ENCODE measurements around the gene NANP. TPM values are rescaled to one million over a fixed set of nuclear protein-coding genes. Genes with fewer than 3 reads are reported as not detected.

The NANP gene
- total RNA-seq, 2 experiments from 2014 or later = 1.1 to 1.2 TPM

DNA sequence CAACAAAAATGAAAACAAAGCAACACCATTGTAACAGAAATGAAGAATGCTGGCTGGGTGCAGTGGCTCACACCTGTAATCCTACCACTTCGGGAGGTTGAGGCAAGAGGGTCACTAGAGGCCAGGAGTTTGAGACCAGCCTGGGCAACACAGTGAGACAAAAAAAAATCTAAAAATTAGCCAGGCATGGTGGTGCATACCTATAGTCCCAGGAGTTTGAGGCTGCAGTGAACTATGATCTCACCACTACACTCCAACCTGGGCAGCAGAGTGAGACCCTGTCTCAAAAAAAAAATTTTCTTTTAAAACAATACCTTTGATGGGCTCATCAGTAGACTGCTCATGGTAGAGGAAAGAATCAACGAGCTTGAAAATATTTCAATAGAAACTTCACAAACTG, 57.0 kb downstream of the NANP start:
- ChIA-PET CTCF (no interaction called here), POLR2A (no interaction called here)
- Histone ChIP-seq H3K36me3 (ENCODE audit: insufficient read depth, low read length) (no peaks in the 10 kb centered on the region), H3K4me1 (ENCODE audit: insufficient read depth, low read length) (no peaks in the 10 kb centered on the region), H3K4me3 (ENCODE audit: low read length) (no peak overlapping the region), H3K27me3 (ENCODE audit: control insufficient read depth in 1 of 2, insufficient read depth in 2 of 2, low read length in 2 of 2) (no peaks in the 10 kb centered on the region), H3K9me3 (ENCODE audit: control insufficient read depth in 1 of 2, insufficient read depth in 1 of 2, low read length in 2 of 2) (peaks cover 0 to 4% of the 10 kb centered on the region in 2 experiments), H3K27ac (ENCODE audit: low read depth in 1 of 2, low read length in 2 of 2) (no peak overlapping the region)
- ATAC-seq (ENCODE audit: poor library complexity) (no peak), DNase-seq (no peak)
- no peaks in the 10 kb centered on the region for H3K9me3 Mint-ChIP-seq
- no peak overlapping the region for H3K27ac Mint-ChIP-seq
- intact Hi-C loops (cut with DNase I, micrococcal nuclease) = no loop called here
- no peak overlapping the region for H3K4me3 Mint-ChIP-seq
- H3K4me1 Mint-ChIP-seq (ENCODE audit: low read depth) = peaks cover 6% of the 10 kb centered on the region
- no peaks in the 10 kb centered on the region for H3K27me3 Mint-ChIP-seq
- TF ChIP-seq CTCF (IDR thresholded peaks at IDR 0.05) = no peak
- H3K36me3 Mint-ChIP-seq (ENCODE audit: low read depth) = no peaks in the 10 kb centered on the region

DNA sequence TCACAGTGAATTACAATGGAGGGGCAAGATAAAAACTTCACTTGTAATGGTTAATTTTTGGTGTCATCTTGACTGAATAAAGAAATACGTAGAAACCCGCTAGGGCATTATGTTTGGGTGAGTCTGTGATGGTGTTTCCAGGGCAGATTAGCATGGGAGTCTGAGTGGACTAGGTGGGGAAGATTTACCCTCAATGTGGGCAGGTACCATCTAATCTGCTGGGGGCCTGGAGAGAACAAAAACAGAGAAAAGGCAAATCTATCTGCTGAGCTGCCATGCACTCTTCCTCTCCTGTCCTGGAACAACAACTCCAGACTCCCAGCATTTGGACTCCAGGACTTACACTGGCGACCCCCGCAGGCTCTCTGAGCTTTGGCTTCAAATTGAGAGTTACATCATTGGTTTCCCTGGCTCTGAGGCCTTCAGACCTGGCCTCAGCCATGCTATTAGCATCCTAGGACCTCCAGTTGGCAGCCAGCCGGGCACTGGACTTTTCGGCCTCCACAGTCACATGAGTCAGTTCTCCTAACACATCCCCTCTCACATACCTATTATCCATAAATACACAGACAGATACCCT, 58.1 kb downstream of the NANP start:
- ChIA-PET CTCF (no interaction called here), POLR2A (no interaction called here)
- Mint-ChIP-seq H3K27ac (no peak overlapping the region), H3K4me1 (ENCODE audit: low read depth) (peaks cover 6% of the 10 kb centered on the region), H3K9me3 (no peaks in the 10 kb centered on the region), H3K4me3 (no peak overlapping the region), H3K36me3 (ENCODE audit: low read depth) (no peaks in the 10 kb centered on the region), H3K27me3 (no peaks in the 10 kb centered on the region)
- ATAC-seq (ENCODE audit: poor library complexity) (no peak), DNase-seq (no peak)
- Histone ChIP-seq H3K4me3 (ENCODE audit: low read length) (no peak overlapping the region), H3K27ac (ENCODE audit: low read depth in 1 of 2, low read length in 2 of 2) (no peak overlapping the region), H3K4me1 (ENCODE audit: insufficient read depth, low read length) (no peaks in the 10 kb centered on the region), H3K27me3 (ENCODE audit: control insufficient read depth in 1 of 2, insufficient read depth in 2 of 2, low read length in 2 of 2) (no peaks in the 10 kb centered on the region), H3K36me3 (ENCODE audit: insufficient read depth, low read length) (no peaks in the 10 kb centered on the region), H3K9me3 (ENCODE audit: control insufficient read depth in 1 of 2, insufficient read depth in 1 of 2, low read length in 2 of 2) (peaks cover 0 to 4% of the 10 kb centered on the region in 2 experiments)
- intact Hi-C loops (cut with DNase I, micrococcal nuclease) = no loop called here
- no peak for TF ChIP-seq CTCF (IDR thresholded peaks at IDR 0.05)

- Histone ChIP-seq H3K36me3 (ENCODE audit: insufficient read depth, low read length) (no peaks in the 10 kb centered on the region), H3K4me1 (ENCODE audit: insufficient read depth, low read length) (no peaks in the 10 kb centered on the region), H3K27me3 (ENCODE audit: control insufficient read depth in 1 of 2, insufficient read depth in 2 of 2, low read length in 2 of 2) (no peaks in the 10 kb centered on the region), H3K27ac (ENCODE audit: low read depth in 1 of 2, low read length in 2 of 2) (no peak overlapping the region), H3K9me3 (ENCODE audit: control insufficient read depth in 1 of 2, insufficient read depth in 1 of 2, low read length in 2 of 2) (peaks cover 0 to 4% of the 10 kb centered on the region in 2 experiments), H3K4me3 (ENCODE audit: low read length) (no peak overlapping the region)
- H3K9me3 Mint-ChIP-seq = no peaks in the 10 kb centered on the region
- ChIA-PET POLR2A (no interaction called here), CTCF (no interaction called here)
- no peak overlapping the region for H3K27ac Mint-ChIP-seq
- H3K36me3 Mint-ChIP-seq (ENCODE audit: low read depth) = no peaks in the 10 kb centered on the region
- no peak for TF ChIP-seq CTCF (IDR thresholded peaks at IDR 0.05)
- intact Hi-C loops (cut with DNase I, micrococcal nuclease) = no loop called here
- DNase-seq = no peak
- no peaks in the 10 kb centered on the region for H3K27me3 Mint-ChIP-seq
- H3K4me1 Mint-ChIP-seq (ENCODE audit: low read depth) = peaks cover 6% of the 10 kb centered on the region
- ATAC-seq (ENCODE audit: poor library complexity) = no peak
- H3K4me3 Mint-ChIP-seq = no peak overlapping the region
Observed at GRCh38 chr20:25563876-25564275, 59.9 kb downstream of the NANP start.
